NOMO-1 treated with DMSO at 0.1 percent for 48 hours (cell line): ENCODE data around the gene ACAD9.

Experiments
- DNase-seq: peaks from one replicate; lab custom pipeline; 2025; ENCODE audit not compliant: unreplicated experiment; lab: John Stamatoyannopoulos, UW

The ACAD9 gene

GRCh38 chr3:128933213-128933921 lies 53.9 kb downstream of the ACAD9 start:
- no peak for DNase-seq

GRCh38 chr3:128933922-128934253 lies 54.5 kb downstream of the ACAD9 start:
- DNase-seq, result no peak

- no peak for DNase-seq
Observed at GRCh38 chr3:128935922-128936321, 56.5 kb downstream of the ACAD9 start.

DNA sequence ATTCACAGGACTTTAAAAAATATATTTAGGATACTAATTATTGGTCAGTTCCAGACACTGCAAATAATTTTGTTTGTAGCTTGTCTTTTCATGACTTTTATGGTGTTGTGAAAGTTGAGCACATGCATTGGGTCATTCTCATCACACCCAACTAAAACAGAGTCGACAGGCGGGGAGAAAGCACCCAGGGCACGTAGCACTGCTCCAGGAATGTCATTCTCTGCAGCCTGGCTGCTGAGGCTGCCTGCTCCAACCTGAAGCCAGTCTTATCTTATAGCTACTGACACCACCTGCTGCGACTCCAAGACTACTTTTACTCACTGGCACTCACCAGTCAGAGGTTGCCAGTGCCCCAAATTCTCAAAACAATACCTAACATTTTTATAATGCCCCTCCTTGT lies 56.9 kb downstream of the ACAD9 start:
- DNase-seq, result no peak

DNA sequence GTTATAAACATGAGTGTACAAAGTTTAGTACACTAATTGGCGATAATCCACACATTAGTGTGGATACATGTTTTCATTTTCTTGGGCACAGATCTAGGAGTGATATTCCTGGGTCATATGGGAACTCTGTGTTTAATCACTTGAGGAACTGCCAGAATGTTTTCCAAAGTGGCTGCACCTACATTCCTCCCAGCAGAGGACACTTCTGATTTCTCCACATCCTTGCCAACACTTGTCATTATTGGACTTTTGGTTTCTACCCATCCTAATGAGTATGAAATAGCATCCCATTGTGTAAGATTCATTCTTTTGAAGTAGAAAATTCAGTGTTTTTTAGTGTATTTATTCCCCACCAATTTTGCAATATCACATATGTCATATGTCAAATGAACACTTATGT lies 60.8 kb downstream of the ACAD9 start:
- DNase-seq, result no peak

GRCh38 chr3:128942161-128942952 lies 62.9 kb downstream of the ACAD9 start:
- DNase-seq, result no peak

DNA sequence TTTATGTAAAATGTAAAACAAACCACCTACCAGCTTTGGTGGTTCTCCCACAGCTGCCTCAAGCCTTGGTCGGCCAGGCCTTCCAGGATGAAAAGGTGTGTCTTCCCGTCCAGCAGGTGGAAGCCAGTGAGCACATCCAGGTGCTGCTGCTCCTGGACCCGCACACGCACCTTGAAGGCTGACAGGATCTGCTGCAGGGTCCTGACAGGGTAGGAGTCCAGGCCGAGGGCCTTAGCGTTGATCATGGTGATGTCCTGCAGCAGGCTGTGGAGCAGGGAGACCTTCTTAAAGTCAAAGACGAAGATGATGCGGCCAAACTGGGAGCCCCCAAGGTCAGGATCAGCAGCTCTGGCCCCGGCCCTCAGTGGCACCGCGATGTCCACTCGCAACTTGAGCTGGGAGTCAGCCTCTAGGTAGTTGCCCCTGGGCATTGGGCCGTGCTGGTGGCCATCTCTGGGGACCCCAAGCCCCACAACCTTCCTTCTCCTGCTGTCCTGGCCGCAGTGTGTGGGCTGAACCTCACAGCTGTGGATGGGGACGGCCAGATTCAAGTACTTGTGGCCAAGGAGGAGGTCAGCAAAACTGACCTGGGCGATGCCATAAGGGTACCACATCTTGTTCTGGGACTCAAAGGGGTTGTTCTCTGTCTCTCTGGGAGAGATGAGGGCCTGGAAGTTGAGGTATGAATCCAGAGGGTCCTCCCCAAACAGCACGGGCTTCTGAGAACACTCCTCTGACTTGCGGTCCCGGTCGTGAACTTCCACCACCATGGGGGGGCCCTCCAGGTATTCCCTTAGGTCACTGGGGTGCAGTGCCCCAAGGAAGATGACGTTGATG lies 65.8 kb downstream of the ACAD9 start:
- DNase-seq, result no peak

GRCh38 chr3:128945878-128946175 lies 66.4 kb downstream of the ACAD9 start:
- DNase-seq, result no peak

- no peak for DNase-seq
Observed at GRCh38 chr3:128946411-128946810, 67.0 kb downstream of the ACAD9 start.

- DNase-seq, result no peak
Observed at GRCh38 chr3:128949158-128949557, 69.7 kb downstream of the ACAD9 start.

DNA sequence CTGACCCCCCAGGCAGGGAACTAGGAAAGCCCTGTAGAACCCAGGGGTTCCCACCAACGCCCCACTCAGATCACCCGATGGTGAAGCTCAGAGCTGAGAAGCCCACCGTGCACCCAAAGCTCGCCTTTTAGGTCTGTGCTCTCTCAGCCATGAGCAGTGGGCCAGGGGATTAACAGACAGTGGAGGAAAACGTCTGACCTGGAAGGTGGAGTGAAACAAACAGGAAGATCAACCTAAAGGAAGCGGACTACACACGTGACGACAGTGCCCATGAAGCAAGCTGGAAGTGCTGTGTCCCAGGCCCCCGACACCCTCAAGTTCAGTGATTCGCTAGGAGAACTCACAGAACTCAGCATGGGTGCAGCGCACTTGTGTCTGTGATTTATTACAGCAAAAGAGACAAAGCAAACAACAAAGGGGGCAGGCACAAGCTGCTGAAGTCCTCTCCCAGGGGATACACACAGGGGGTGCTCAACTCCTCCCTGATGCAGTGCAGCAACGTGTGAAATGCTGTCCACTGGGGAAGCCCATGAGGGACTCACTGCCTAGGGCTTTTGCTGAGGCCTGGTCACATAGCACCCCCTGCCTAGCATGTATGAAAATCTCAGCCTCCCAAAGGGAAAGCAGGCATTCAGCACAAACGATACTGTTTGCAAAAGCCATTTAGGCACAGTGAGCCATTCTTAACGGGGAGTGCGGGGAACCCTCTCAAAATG lies 71.0 kb downstream of the ACAD9 start:
- no peak for DNase-seq

DNA sequence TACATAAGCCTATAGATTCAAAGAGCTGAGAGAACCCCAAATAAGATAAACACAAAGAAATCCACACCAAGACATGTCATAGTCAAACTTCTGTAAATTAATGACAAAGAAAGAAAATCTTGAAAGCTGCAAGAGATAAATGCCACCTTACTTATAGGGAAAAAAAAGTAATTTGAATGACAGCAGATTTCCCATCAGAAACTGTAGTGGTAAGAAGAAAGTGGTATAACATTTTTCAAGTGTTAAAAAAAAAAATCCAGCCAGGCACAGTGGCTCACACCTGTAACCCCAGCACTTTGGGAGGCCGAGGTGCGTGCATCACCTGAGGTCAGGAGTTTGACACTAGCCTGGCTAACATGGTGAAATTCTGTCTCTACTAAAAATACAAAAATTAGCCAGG lies 77.0 kb downstream of the ACAD9 start:
- no peak for DNase-seq
